DOHH2 (cell line): ENCODE results near the gene TMEFF2.

ENCODE experiments used
- EZH2phosphoT487 ChIP-seq: fragments of 200-600 bp; sonication (generic); IDR thresholded peaks from 2 replicates; pipeline ENCODE4 v1.6.1; 2017; ENCODE audit warnings: borderline replicate concordance, mild to moderate bottlenecking, antibody characterized with exemption, low read length, moderate library complexity, mixed read lengths
- TF ChIP-seq, protein P1 (sequence below): fragments of 200-600 bp; sonication (generic); IDR thresholded peaks from one replicate; pipeline ENCODE4 v1.5.1; 2014; ENCODE audit warnings: antibody characterized with exemption, mild to moderate bottlenecking, low read depth, low read length; ENCODE audit not compliant: poor library complexity, severe bottlenecking

DNA sequence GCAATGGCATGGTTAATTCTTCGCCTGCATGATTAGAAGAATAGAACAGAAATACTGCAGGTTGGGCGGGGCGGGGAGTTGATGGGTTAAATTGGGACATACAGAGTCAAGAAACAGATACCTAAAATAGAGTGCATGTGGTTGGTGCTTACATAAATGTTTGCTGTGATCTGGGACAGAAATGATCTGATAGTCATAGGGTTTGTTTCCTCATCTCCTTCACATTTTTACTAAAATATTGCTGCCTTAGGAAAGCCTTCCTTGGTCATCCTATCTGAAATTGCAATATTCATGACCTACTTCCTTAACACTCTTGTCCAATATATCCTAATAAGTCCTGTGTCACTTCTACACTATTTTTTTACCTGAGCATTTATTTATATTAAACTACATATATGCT lies 163.9 kb downstream of the TMEFF2 start:
- TF ChIP-seq, protein P1, sequence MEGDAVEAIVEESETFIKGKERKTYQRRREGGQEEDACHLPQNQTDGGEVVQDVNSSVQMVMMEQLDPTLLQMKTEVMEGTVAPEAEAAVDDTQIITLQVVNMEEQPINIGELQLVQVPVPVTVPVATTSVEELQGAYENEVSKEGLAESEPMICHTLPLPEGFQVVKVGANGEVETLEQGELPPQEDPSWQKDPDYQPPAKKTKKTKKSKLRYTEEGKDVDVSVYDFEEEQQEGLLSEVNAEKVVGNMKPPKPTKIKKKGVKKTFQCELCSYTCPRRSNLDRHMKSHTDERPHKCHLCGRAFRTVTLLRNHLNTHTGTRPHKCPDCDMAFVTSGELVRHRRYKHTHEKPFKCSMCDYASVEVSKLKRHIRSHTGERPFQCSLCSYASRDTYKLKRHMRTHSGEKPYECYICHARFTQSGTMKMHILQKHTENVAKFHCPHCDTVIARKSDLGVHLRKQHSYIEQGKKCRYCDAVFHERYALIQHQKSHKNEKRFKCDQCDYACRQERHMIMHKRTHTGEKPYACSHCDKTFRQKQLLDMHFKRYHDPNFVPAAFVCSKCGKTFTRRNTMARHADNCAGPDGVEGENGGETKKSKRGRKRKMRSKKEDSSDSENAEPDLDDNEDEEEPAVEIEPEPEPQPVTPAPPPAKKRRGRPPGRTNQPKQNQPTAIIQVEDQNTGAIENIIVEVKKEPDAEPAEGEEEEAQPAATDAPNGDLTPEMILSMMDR = no peak
- TF ChIP-seq EZH2phosphoT487 = no peak
